Cortex of kidney (tissue), 1 donor: ENCODE measurements around the gene CD38.

Experiments used
- DNase-seq: peaks from one replicate; lab custom pipeline; 2025; lab: John Stamatoyannopoulos, UW

The CD38 gene

DNA sequence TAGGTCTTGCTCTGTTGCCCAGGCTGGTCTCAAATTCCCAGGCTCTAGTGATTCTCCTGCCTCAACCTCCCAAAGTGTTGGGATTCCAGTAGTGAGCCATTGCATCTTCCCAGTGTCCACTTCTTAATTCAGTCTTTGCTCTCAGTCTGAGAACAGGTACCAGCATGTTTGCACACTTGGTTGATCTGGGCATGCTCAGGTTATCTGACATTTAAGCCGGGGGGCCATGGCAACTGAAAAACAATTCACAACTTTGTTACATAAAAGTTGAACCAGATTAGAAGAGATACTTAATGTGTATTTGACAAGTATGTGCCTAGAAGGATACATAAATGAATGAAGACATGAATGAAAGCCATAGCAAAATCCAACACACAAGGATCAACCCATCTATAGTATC is 121.4 kb downstream of the CD38 start:
- DNase-seq = no peak

DNA sequence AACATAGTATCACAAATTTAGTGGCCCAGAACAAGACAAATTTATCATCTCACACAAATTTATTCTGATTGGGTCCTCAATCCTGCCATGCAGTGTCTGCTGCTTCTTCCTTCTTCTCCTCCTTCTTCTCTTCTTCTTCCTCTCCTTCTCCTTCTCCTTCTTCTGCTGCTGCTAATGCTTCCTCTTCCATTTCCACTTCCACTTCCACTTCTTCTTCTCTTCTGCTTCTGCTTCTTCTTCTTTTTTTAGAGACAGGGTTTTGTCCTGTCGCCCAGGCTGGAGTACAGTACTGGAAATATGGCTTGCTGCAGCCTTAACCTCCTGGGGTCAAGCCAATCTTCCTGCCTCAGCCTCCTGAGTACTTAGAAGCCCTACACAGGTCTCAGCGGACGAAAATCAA is 122.9 kb downstream of the CD38 start:
- DNase-seq = no peak

DNA sequence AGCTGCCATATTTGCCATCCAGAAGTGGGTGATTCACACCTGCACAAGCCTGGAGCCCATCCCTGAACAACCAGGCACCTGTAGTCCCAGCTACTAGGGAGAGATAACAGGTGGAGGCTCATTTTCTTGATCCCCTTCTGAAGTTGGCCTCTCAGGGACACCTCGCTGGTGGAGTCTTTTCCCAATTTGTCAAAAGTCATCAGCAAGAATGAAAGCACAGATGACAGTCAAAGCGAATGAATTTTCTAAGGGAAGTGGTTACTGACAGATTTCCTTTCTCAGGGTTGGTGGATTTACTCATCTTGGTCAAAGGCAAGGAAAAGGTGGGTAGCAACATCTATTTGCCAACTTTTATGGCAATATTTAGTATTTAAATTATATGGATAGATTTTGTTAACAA is 123.9 kb downstream of the CD38 start:
- no peak for DNase-seq

DNA sequence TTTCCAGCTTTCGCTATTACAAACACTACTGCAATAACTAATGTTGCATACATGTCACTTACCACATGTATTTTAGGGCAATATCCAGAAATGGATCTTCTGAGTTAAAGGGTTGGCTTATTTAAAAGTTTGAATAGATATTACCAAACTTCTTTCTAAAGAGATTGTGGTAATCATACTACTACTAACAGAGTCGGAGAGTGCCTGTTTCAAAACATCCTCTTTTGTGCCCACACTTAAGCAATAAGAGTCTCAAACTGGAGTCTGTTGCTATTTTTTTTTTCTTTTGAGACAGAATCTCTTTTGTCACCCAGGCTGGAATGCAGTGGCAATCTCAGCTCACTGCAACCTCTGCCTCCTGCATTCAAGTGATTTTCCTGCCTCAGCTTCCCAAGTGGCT is 124.6 kb downstream of the CD38 start:
- no peak for DNase-seq
